Vagina (tissue), 2 donors: Measurements from ENCODE around the gene CYP3A7. TPM values are rescaled to one million over a fixed set of nuclear protein-coding genes. Genes with fewer than 3 reads are reported as not detected.
"Not testable (repeated sequence)": the region's sequence is repeated elsewhere in the genome, so short reads cannot be mapped to it uniquely, and the experiment has no call there.

Experiments
- DNase-seq, 2 donors: peaks; one replicate each; pipeline ENCODE4 v3.0.0-alpha.2; 2017; ENCODE audit errors: extremely low spot score in 2 of 2
- H3K27ac ChIP-seq: fragments of 200-600 bp; sonication (generic); one replicate; pipeline ENCODE4 v1.5.1; 2019
- H3K27me3 ChIP-seq: fragments of 200-600 bp; sonication (generic); one replicate; pipeline ENCODE4 v1.5.1; 2019
- H3K36me3 ChIP-seq, 2 donors: fragments of 200-600 bp; sonication (generic); one replicate each; pipeline ENCODE4 v1.5.1; 2017 to 2019
- H3K4me1 ChIP-seq: fragments of 200-600 bp; sonication (generic); one replicate; pipeline ENCODE4 v1.5.1; 2019
- H3K4me3 ChIP-seq, 2 donors: fragments of 200-600 bp; sonication (generic); 1 replicate in 1 of 2; 2 replicates in 1 of 2; pipeline ENCODE4 v1.5.1; 2016 to 2019
- H3K9me3 ChIP-seq: fragments of 200-600 bp; sonication (generic); one replicate; pipeline ENCODE4 v1.5.1; 2019
- POLR2A ChIP-seq, 2 donors: fragments of 450-650 bp; IDR thresholded peaks; one replicate each; pipeline ENCODE4 v1.6.1; 2017; ENCODE audit warnings: antibody characterized with exemption in 2 of 2, mild to moderate bottlenecking in 2 of 2, moderate library complexity in 2 of 2
- POLR2AphosphoS5 ChIP-seq, 2 donors: sonication (generic); formaldehyde crosslinking; IDR thresholded peaks; one replicate each; pipeline ENCODE4 v1.9.0; 2017; ENCODE audit warnings: antibody characterized with exemption in 2 of 2, mild to moderate bottlenecking in 2 of 2, low read depth in 1 of 2; ENCODE audit not compliant: insufficient read depth in 1 of 2
- intact Hi-C: fragments of 100-400 bp; cut with DNase I; formaldehyde crosslinking; loops from one replicate; pipeline ENCODE4 v1.15.1; 2023
- total RNA-seq: library from RNA; depleted of rRNA; stranded (reverse); fragments of >200 nt; gene quantifications from one replicate; pipeline ENCODE4 v1.2.3, GENCODE V29; 2016
- TF ChIP-seq, protein P1 (sequence below), 3 experiments: fragments of 450-650 bp in 2 of 3; fragments of 200-600 bp in 1 of 3; sonication (generic) in 1 of 3; IDR thresholded peaks; one replicate each; pipeline ENCODE4 v1.5.1; 2017 to 2019; ENCODE audit warnings: antibody characterized with exemption in 3 of 3, mild to moderate bottlenecking in 2 of 3, moderate library complexity in 2 of 3

Gene CYP3A7
- total RNA-seq, 1 donor from 2014 or later, result not detected

GRCh38 chr7:99694912-99695304 lies 40.1 kb downstream of the CYP3A7 start:
- Histone ChIP-seq H3K27ac (no peak overlapping the region), H3K9me3 (no peaks in the 10 kb centered on the region), H3K27me3 (no peaks in the 10 kb centered on the region), H3K4me1 (peaks cover 12% of the 10 kb centered on the region), H3K36me3 (no peaks in the 10 kb centered on the region), H3K4me3 (no peak overlapping the region)
- DNase-seq, result no peak
- intact Hi-C loops, result no loop called here
- TF ChIP-seq POLR2AphosphoS5 (IDR thresholded peaks at IDR 0.05; ENCODE audit: insufficient read depth in 1 of 2, low read depth in 1 of 2), result no peak
- TF ChIP-seq, protein P1, sequence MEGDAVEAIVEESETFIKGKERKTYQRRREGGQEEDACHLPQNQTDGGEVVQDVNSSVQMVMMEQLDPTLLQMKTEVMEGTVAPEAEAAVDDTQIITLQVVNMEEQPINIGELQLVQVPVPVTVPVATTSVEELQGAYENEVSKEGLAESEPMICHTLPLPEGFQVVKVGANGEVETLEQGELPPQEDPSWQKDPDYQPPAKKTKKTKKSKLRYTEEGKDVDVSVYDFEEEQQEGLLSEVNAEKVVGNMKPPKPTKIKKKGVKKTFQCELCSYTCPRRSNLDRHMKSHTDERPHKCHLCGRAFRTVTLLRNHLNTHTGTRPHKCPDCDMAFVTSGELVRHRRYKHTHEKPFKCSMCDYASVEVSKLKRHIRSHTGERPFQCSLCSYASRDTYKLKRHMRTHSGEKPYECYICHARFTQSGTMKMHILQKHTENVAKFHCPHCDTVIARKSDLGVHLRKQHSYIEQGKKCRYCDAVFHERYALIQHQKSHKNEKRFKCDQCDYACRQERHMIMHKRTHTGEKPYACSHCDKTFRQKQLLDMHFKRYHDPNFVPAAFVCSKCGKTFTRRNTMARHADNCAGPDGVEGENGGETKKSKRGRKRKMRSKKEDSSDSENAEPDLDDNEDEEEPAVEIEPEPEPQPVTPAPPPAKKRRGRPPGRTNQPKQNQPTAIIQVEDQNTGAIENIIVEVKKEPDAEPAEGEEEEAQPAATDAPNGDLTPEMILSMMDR (IDR thresholded peaks at IDR 0.05), result no peak

DNA sequence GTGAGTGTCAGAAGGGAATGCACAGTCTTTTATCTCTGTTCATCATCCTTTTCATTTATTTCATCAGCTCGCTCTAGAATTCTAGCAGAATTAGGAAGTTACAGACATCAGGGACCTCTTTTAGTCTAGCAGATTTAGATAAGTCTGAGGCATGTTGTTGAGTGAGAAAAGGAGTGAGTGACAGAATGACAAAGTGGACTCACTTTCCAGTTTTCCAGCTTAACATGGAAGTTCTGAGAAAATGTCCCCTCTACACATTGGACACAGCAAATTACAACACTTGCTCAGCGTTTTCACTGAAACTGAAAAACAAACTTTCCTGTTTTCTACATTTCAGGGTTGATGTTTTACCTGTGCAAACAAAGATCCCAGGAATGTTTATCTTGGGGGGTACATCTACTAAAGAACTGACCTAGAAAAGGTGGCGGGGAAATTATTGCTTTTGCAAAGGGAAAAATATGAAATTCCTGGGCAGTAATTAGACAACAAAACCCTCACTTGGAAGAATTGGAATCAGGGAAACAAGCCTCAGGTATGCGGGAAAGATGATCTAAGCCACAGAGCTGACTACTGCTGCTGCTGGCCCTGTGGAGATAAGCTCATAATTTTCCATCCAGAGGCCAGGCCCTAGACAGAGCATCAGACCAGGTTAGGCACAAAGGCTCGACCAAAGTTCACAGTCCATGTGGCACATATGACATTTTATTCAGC lies 40.6 kb downstream of the CYP3A7 start:
- Histone ChIP-seq H3K4me1 (peaks cover 9% of the 10 kb centered on the region), H3K27me3 (no peaks in the 10 kb centered on the region), H3K27ac (no peak overlapping the region), H3K9me3 (no peaks in the 10 kb centered on the region), H3K36me3 (no peaks in the 10 kb centered on the region), H3K4me3 (no peak overlapping the region)
- intact Hi-C loops, result no loop called here
- no peak for TF ChIP-seq POLR2AphosphoS5 (IDR thresholded peaks at IDR 0.05; ENCODE audit: insufficient read depth in 1 of 2, low read depth in 1 of 2)
- TF ChIP-seq, protein P1 (IDR thresholded peaks at IDR 0.05), result no peak
- TF ChIP-seq POLR2A (IDR thresholded peaks at IDR 0.05), result no peak
- no peak for DNase-seq

DNA sequence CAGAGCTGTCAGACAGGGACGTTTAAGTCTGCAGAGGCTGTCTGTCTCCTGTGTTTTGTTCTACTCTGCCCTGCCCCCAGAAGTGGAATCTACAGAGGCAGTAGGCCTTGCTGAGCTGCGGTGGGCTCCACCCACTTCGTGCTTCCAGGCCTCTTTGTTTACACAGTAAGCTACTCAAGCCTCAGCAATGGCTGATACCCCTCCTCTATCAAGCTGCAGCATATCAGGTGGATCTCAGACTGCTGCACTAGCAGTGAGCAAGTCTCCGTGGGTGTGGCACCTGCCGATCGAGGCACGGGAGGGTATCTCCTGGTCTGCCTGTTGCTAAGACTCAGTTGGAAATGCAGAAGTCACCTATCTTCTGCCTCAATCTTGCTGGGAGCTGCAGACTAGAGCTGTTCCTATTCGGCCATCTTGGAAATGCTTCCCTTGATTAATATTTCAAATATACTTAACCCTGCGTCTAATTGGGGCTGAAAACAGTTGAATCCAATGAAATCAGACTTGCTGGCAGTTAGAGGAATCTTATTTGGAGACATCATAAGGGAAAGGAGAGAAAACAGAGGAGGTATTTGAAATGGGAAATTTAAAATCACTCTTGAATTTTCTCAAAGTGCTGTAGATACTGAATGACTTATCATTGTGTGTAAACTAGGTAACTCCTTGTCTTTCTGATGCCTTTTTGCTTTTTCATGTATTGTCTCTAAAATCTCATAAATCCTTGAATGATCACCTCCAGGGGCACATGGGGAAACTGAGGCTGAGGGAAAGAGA lies 41.4 kb downstream of the CYP3A7 start:
- Histone ChIP-seq H3K4me3 (no peak overlapping the region), H3K36me3 (no peaks in the 10 kb centered on the region), H3K27ac (no peak overlapping the region), H3K27me3 (no peaks in the 10 kb centered on the region), H3K4me1 (peaks cover 9% of the 10 kb centered on the region), H3K9me3 (no peaks in the 10 kb centered on the region)
- intact Hi-C loops, result no loop called here
- DNase-seq, result no peak
- TF ChIP-seq POLR2A (IDR thresholded peaks at IDR 0.05) (no peak), POLR2AphosphoS5 (IDR thresholded peaks at IDR 0.05; ENCODE audit: insufficient read depth in 1 of 2, low read depth in 1 of 2) (no peak)
- TF ChIP-seq, protein P1 (IDR thresholded peaks at IDR 0.05), result no peak

DNA sequence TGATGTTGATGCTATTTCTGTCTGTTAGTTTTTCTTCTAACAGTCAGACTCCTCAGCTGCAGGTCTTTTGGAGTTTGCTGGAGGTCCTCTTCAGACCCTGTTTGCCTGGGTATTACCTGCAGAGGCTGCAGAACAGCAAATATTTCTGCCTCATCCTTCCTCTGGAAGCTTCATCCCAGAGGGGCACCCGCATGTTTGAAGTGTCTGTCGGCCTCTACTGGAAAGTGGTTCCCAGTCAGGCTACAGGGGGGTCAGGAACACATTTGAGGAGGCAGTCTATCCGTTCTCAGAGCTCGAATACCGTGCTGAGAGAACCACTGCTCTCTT lies 41.9 kb downstream of the CYP3A7 start:
- Histone ChIP-seq H3K4me1 (peaks cover 6% of the 10 kb centered on the region), H3K27me3 (no peaks in the 10 kb centered on the region), H3K9me3 (no peaks in the 10 kb centered on the region), H3K27ac (no peak overlapping the region), H3K36me3 (no peaks in the 10 kb centered on the region), H3K4me3 (no peak overlapping the region)
- intact Hi-C loops, result no loop called here
- no peak for DNase-seq
- TF ChIP-seq POLR2AphosphoS5 (IDR thresholded peaks at IDR 0.05; ENCODE audit: insufficient read depth in 1 of 2, low read depth in 1 of 2) (no peak), POLR2A (IDR thresholded peaks at IDR 0.05) (no peak)
- TF ChIP-seq, protein P1 (IDR thresholded peaks at IDR 0.05), result no peak

DNA sequence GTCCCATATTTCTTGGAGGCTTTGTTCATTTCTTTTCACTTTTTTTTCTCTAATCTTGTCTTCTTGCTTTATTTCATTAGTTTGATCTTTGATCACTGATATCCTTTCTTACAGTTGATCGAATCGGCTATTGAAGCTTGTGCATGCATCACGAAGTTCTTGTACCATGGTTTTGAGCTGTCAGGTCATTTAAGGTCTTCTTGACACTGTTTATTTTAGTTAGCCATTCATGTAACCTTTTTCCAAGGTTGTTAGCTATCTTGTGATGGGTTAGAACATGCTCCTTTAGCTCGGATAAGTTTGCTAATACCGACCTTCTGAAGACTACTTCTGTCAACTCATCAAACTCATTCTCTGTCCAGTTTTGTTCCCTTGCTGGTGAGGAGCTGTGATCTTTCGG lies 42.4 kb downstream of the CYP3A7 start:
- DNase-seq, H3K4me3 ChIP-seq, H3K9me3 ChIP-seq, H3K27ac ChIP-seq, intact Hi-C loops, H3K36me3 ChIP-seq, H3K27me3 ChIP-seq, H3K4me1 ChIP-seq: not testable (repeated sequence)

GRCh38 chr7:99691658-99692057 lies 43.3 kb downstream of the CYP3A7 start:
- H3K4me1 ChIP-seq, intact Hi-C loops, H3K36me3 ChIP-seq, H3K4me3 ChIP-seq, H3K9me3 ChIP-seq, H3K27me3 ChIP-seq, DNase-seq, H3K27ac ChIP-seq: not testable (repeated sequence)

DNA sequence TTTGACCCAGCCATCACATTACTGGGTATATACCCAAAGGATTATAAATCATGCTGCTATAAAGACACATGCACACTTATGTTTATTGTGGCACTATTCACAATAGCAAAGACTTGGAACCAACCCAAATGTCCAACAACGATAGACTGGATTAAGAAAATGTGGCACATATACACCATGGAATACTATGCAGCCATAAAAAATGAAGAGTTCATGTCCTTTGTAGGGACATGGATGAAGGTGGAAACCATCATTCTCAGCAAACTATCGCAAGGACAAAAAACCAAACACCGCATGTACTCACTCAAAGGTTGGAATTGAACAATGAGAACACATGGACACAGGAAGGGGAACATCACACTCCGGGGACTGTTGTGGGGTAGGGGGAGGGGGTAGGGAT lies 44.1 kb downstream of the CYP3A7 start:
- H3K36me3 ChIP-seq, H3K9me3 ChIP-seq, H3K4me1 ChIP-seq, H3K27me3 ChIP-seq, DNase-seq, intact Hi-C loops, H3K4me3 ChIP-seq, H3K27ac ChIP-seq: not testable (repeated sequence)

DNA sequence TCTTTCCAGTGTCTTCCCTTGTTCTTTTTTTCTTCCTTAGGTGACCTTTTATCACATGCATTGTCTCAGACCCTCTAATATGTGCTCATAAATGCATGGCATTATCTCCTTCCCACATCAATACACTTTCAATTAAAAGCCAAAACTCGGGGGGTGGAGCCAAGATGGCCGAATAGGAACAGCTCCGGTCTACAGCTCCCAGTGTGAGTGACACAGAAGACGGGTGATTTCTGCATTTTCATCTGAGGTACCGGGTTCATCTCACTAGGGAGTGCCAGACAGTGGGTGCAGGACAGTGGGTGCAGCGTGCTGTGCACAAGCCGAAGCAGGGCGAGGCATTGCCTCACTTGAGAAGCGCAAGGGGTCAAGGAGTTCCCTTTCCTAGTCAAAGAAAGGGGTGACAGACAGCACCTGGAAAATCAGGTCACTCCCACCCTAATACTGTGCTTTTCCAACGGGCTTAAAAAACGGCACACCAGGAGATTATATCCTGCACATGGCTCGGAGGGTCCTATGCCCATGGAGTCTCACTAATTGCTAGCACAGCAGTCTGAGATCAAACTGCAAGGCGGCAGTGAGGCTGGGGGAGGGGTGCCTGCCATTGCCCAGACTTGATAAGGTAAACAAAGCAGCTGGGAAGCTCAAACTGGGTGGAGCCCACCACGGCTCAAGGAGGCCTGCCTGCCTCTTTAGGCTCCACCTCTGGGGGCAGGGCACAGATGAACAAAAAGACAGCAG lies 49.0 kb downstream of the CYP3A7 start:
- H3K27me3 ChIP-seq, H3K36me3 ChIP-seq, H3K4me1 ChIP-seq, intact Hi-C loops, H3K9me3 ChIP-seq, DNase-seq, H3K4me3 ChIP-seq, H3K27ac ChIP-seq: not testable (repeated sequence)
